AG04449 (cell line): Measurements from ENCODE around the gene MADD.
"Not testable (repeated sequence)": the region's sequence is repeated elsewhere in the genome, so short reads cannot be mapped to it uniquely, and the experiment has no call there.

Source experiments
- CTCF ChIA-PET: fragments of 350-600 bp; formaldehyde crosslinking; extraction: SDS; loops from one replicate; lab custom pipeline; 2021; ENCODE audit warnings: antibody characterized with exemption; lab: Yijun Ruan, JAX
- POLR2A ChIA-PET: fragments of 400-600, 350-600 bp; formaldehyde crosslinking; extraction: SDS; loops from one replicate; lab custom pipeline; 2020; ENCODE audit warnings: antibody characterized with exemption, inconsistent platforms; lab: Yijun Ruan, JAX
- DNase-seq: peaks from one replicate; pipeline ENCODE4 v3.0.0-alpha.2; 2010; ENCODE audit warnings: low read depth, low spot score
- H3K4me3 ChIP-seq: 2 replicates; pipeline ENCODE4 v1.5.1; 2011; ENCODE audit warnings: low read depth, mild to moderate bottlenecking, control low read depth, low read length
- CTCF ChIP-seq: IDR thresholded peaks from one replicate; pipeline ENCODE4 v1.5.1; 2011; ENCODE audit warnings: mild to moderate bottlenecking, moderate library complexity, low read length, control low read depth, inconsistent platforms; ENCODE audit not compliant: insufficient read depth; ENCODE audit errors: missing control alignments

Gene MADD

GRCh38 chr11:47332303-47332711 is 62.4 kb downstream of the MADD start:
- no peak overlapping the region for H3K4me3 ChIP-seq
- POLR2A ChIA-PET, result no interaction called here
- DNase-seq, result no peak
- TF ChIP-seq CTCF, result no peak
- CTCF ChIA-PET, result interaction anchor here (1.8 kb wide), 1 partner anchor 22 kb away, joined by 7 read pairs; no protein-coding TSS in a partner anchor

- H3K4me3 ChIP-seq, result no peak overlapping the region
- TF ChIP-seq CTCF, result no peak
- ChIA-PET POLR2A (no interaction called here), CTCF (interaction anchor here (1.8 to 2.0 kb wide), 2 partner anchors 22 to 154 kb away, joined by 7 read pairs; no protein-coding TSS in a partner anchor)
- DNase-seq, result no peak
These were observed 63.0 kb downstream of the MADD start for GRCh38 chr11:47332791-47333525.

GRCh38 chr11:47333526-47333845 is 63.6 kb downstream of the MADD start:
- no peak for TF ChIP-seq CTCF
- no peak for DNase-seq
- POLR2A ChIA-PET, result no interaction called here
- H3K4me3 ChIP-seq, result no peak overlapping the region
- CTCF ChIA-PET, result interaction anchor here (1.8 to 2.0 kb wide), 2 partner anchors 21 to 154 kb away, joined by 7 read pairs; no protein-coding TSS in a partner anchor

- TF ChIP-seq CTCF, result no peak
- ChIA-PET POLR2A (no interaction called here), CTCF (interaction anchor here (1.8 to 2.0 kb wide), 2 partner anchors 21 to 155 kb away, joined by 7 read pairs; no protein-coding TSS in a partner anchor)
- no peak overlapping the region for H3K4me3 ChIP-seq
- DNase-seq, result no peak
These were observed 64.0 kb downstream of the MADD start for GRCh38 chr11:47333886-47334443.

- H3K4me3 ChIP-seq, DNase-seq, POLR2A ChIA-PET: not testable (repeated sequence)
- CTCF ChIA-PET, result interaction anchor here (1.0 to 2.0 kb wide), 2 partner anchors 68 to 156 kb away, joined by 3 to 7 read pairs; no protein-coding TSS in a partner anchor
These were observed 64.9 kb downstream of the MADD start for GRCh38 chr11:47334699-47335411.

- POLR2A ChIA-PET, result no interaction called here
- TF ChIP-seq CTCF, result no peak
- CTCF ChIA-PET, result interaction anchor here (0.9 to 1.1 kb wide), 3 partner anchors 19 to 67 kb away, joined by 3 to 4 read pairs (median 3); no protein-coding TSS in a partner anchor
- H3K4me3 ChIP-seq, result no peak overlapping the region
- DNase-seq, result no peak
These were observed 65.8 kb downstream of the MADD start for GRCh38 chr11:47335733-47336132.
